CD14-positive monocyte (primary cell): ENCODE data around the gene ERFL. TPM values are rescaled to one million over a fixed set of nuclear protein-coding genes. Genes with fewer than 3 reads are reported as not detected.
A peak's percentile ranks its signal among the peaks of the same experiment; 100 is the strongest.

Source experiments
- DNase-seq, 3 donors: peaks; one replicate each; pipeline ENCODE4 v3.0.0-alpha.2; 2011 to 2022
- H2AFZ ChIP-seq: 2 replicates; pipeline ENCODE4 v1.6.0; 2012; ENCODE audit warnings: mild to moderate bottlenecking, low read depth, low read length, inconsistent platforms; ENCODE audit not compliant: insufficient read depth, poor library complexity, severe bottlenecking
- H3K27ac ChIP-seq, 2 donors: 1 replicate in 1 of 2; 2 replicates in 1 of 2; pipeline ENCODE4 v1.5.1; 2012 to 2013; ENCODE audit warnings: low read length in 2 of 2, control low read depth in 1 of 2, inconsistent platforms in 1 of 2, low read depth in 1 of 2, mild to moderate bottlenecking in 1 of 2
- H3K27me3 ChIP-seq, 2 donors: one replicate each; pipeline versions ENCODE4 v1.6.0 to v1.6.1; 2011 to 2013; ENCODE audit warnings: low read length in 2 of 2; ENCODE audit not compliant: control insufficient read depth in 2 of 2, insufficient read depth in 2 of 2
- H3K36me3 ChIP-seq, 2 donors: replicated peaks in 1 of 2; 1 replicate in 1 of 2; 2 replicates in 1 of 2; pipeline versions ENCODE4 v1.5.1 to v1.6.1; 2012 to 2013; ENCODE audit warnings: low read length in 2 of 2, control low read depth in 1 of 2, inconsistent platforms in 1 of 2, mild to moderate bottlenecking in 1 of 2; ENCODE audit not compliant: insufficient read depth in 2 of 2, control insufficient read depth in 1 of 2
- H3K4me1 ChIP-seq, 2 donors: 1 replicate in 1 of 2; 2 replicates in 1 of 2; pipeline versions ENCODE4 v1.5.1 to v1.6.1; 2012 to 2013; ENCODE audit warnings: low read length in 2 of 2, control low read depth in 1 of 2, inconsistent platforms in 1 of 2, mild to moderate bottlenecking in 1 of 2, moderate library complexity in 1 of 2; ENCODE audit not compliant: insufficient read depth in 2 of 2, control insufficient read depth in 1 of 2
- H3K4me2 ChIP-seq: replicated peaks from 2 replicates; pipeline ENCODE3; 2012; ENCODE audit warnings: low read length, moderate library complexity, mild to moderate bottlenecking; ENCODE audit not compliant: poor library complexity, severe bottlenecking; ENCODE audit errors: extremely low read depth
- H3K4me3 ChIP-seq, 3 experiments: fragments of 200-600 bp in 1 of 3; sonication (generic) in 1 of 3; replicated peaks in 1 of 3; 1 replicate in 2 of 3; 2 replicates in 1 of 3; pipeline ENCODE4 v1.5.1; 2011 to 2013; ENCODE audit warnings: low read length in 3 of 3, mild to moderate bottlenecking in 3 of 3, control low read depth in 2 of 3, low read depth in 2 of 3, inconsistent platforms in 1 of 3, moderate library complexity in 1 of 3
- H3K79me2 ChIP-seq: 2 replicates; pipeline ENCODE4 v1.6.0; 2012; ENCODE audit warnings: mild to moderate bottlenecking, control low read depth, inconsistent platforms, low read length, moderate library complexity; ENCODE audit not compliant: insufficient read depth
- H3K9ac ChIP-seq: 2 replicates; pipeline ENCODE4 v1.6.0; 2017; ENCODE audit warnings: low read length, mild to moderate bottlenecking; ENCODE audit not compliant: insufficient read depth, poor library complexity, severe bottlenecking
- H3K9me3 ChIP-seq, 2 donors: replicated peaks in 1 of 2; 1 replicate in 1 of 2; 2 replicates in 1 of 2; pipeline versions ENCODE4 v1.5.1 to v1.6.1; 2012 to 2013; ENCODE audit warnings: low read length in 2 of 2, control low read depth in 1 of 2; ENCODE audit not compliant: control insufficient read depth in 1 of 2, insufficient read depth in 1 of 2
- H4K20me1 ChIP-seq: 2 replicates; pipeline ENCODE4 v1.6.0; 2012; ENCODE audit warnings: mild to moderate bottlenecking, low read length, control low read depth, moderate library complexity; ENCODE audit not compliant: insufficient read depth
- H3K27ac Mint-ChIP-seq, 7 donors: one replicate each; pipeline ENCODE4 v1.8.0; 2020; ENCODE audit warnings: mild to moderate bottlenecking in 7 of 7, mixed read lengths in 7 of 7, moderate library complexity in 6 of 7, inconsistent platforms in 2 of 7
- H3K27me3 Mint-ChIP-seq, 3 donors: one replicate each; pipeline ENCODE4 v1.8.0; 2021 to 2022; ENCODE audit warnings: low read depth in 3 of 3, mild to moderate bottlenecking in 3 of 3, mixed read lengths in 3 of 3, moderate library complexity in 3 of 3, inconsistent platforms in 1 of 3
- H3K36me3 Mint-ChIP-seq, 2 donors: one replicate each; pipeline ENCODE4 v1.8.0; 2020; ENCODE audit warnings: mixed read lengths in 2 of 2, inconsistent platforms in 1 of 2, mild to moderate bottlenecking in 1 of 2
- H3K4me1 Mint-ChIP-seq: one replicate; pipeline ENCODE4 v1.8.0; 2020; ENCODE audit warnings: mild to moderate bottlenecking, mixed read lengths
- H3K4me3 Mint-ChIP-seq, 2 donors: one replicate each; pipeline ENCODE4 v1.8.0; 2020; ENCODE audit warnings: mild to moderate bottlenecking in 2 of 2, mixed read lengths in 2 of 2, moderate library complexity in 1 of 2
- H3K9me3 Mint-ChIP-seq, 7 donors: one replicate each; pipeline ENCODE4 v1.8.0; 2020 to 2022; ENCODE audit warnings: mixed read lengths in 7 of 7, mild to moderate bottlenecking in 6 of 7, moderate library complexity in 6 of 7, inconsistent platforms in 2 of 7
- WGBS: methylation state at CpG from one replicate; pipeline ENCODE4 v1.1.5; 2013; ENCODE audit warnings: missing lambda C conversion rate; ENCODE audit not compliant: insufficient coverage; 5-methylcytosine and 5-hydroxymethylcytosine counted together
- intact Hi-C, 2 donors: fragments of 100-400 bp; cut with micrococcal nuclease; formaldehyde crosslinking; loops; one replicate each; pipeline versions ENCODE4 v1.15.0 to v1.15.1; 2023
- polyA plus RNA-seq, 3 donors: library from polyadenylated mRNA; depleted of rRNA in 1 of 3; unstranded in 2 of 3; stranded (reverse) in 1 of 3; fragments of 300-500 nt in 2 of 3; fragments of >200 nt in 1 of 3; fragmentation: Illumina TruSeq in 2 of 3; gene quantifications; 1 replicate in 2 of 3; 2 replicates in 1 of 3; pipeline ENCODE4 v1.2.3, GENCODE V29; 2012 to 2021
- TF ChIP-seq, protein P1 (sequence below): fragments of 200-600 bp; IDR thresholded peaks from one replicate; pipeline ENCODE4 v1.8.0; 2022; ENCODE audit warnings: antibody characterized with exemption, mild to moderate bottlenecking

The ERFL gene
- polyA plus RNA-seq, 3 donors, result not detected

DNA sequence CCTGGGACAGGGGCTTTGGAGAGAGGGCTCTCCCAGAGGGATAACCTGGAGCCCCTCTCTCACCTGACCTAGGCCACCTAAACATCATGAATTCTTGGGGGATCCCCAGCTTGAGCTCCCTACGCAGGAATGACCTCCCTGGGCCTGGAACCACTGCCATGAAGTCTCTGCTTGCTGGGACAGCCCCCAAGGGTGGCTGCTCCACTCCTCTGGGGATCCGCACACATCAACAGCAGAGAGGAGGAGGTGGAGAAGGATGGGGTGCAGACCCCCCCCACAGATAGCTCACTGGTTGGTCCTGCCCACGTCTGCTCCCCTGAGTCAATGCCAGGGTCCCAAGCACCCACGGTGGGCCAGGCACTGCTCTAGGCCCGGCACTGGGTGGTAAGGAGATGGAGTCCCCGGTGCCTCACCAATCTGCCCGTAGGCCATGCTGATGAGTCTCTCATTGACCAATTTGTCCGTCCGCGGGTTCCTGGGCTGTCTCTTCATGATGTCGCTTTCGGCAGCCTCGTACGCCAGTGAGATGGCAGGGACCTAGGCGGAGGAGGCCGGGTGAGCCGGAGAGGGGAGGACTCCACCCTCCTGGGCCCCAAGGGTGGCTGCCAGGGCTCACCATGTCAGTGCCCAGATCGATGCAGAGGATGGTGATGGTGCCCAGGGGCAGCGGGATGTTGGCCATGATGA lies 41.7 kb upstream of the ERFL start:
- no peak overlapping the region for H3K4me3 ChIP-seq
- no peak overlapping the region for H3K9ac ChIP-seq
- no peaks in the 10 kb centered on the region for H3K9me3 ChIP-seq
- Mint-ChIP-seq H3K36me3 (peaks cover 0 to 2% of the 10 kb centered on the region in 2 donors), H3K4me1 (peaks cover 21% of the 10 kb centered on the region), H3K9me3 (peaks cover 0 to 3% (median 0%) of the 10 kb centered on the region in 7 donors), H3K27ac (no peak overlapping the region), H3K27me3 (peaks cover 2 to 11% (median 4%) of the 10 kb centered on the region in 3 donors), H3K4me3 (no peak overlapping the region)
- DNase-seq, result no peak
- no peaks in the 10 kb centered on the region for H3K79me2 ChIP-seq
- H3K4me1 ChIP-seq, result peaks cover 18 to 20% of the 10 kb centered on the region in 2 donors
- no peak overlapping the region for H2AFZ ChIP-seq
- intact Hi-C loops, result no loop called here
- no peaks in the 10 kb centered on the region for H3K27me3 ChIP-seq
- no peak overlapping the region for H3K27ac ChIP-seq
- H3K4me2 ChIP-seq, result no peak overlapping the region
- H3K36me3 ChIP-seq, result no peaks in the 10 kb centered on the region
- TF ChIP-seq, protein P1, sequence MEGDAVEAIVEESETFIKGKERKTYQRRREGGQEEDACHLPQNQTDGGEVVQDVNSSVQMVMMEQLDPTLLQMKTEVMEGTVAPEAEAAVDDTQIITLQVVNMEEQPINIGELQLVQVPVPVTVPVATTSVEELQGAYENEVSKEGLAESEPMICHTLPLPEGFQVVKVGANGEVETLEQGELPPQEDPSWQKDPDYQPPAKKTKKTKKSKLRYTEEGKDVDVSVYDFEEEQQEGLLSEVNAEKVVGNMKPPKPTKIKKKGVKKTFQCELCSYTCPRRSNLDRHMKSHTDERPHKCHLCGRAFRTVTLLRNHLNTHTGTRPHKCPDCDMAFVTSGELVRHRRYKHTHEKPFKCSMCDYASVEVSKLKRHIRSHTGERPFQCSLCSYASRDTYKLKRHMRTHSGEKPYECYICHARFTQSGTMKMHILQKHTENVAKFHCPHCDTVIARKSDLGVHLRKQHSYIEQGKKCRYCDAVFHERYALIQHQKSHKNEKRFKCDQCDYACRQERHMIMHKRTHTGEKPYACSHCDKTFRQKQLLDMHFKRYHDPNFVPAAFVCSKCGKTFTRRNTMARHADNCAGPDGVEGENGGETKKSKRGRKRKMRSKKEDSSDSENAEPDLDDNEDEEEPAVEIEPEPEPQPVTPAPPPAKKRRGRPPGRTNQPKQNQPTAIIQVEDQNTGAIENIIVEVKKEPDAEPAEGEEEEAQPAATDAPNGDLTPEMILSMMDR, result no peak
- WGBS, result 95% methylated on average over 17 of the region's 19 CpGs
- H4K20me1 ChIP-seq, result no peaks in the 10 kb centered on the region

DNA sequence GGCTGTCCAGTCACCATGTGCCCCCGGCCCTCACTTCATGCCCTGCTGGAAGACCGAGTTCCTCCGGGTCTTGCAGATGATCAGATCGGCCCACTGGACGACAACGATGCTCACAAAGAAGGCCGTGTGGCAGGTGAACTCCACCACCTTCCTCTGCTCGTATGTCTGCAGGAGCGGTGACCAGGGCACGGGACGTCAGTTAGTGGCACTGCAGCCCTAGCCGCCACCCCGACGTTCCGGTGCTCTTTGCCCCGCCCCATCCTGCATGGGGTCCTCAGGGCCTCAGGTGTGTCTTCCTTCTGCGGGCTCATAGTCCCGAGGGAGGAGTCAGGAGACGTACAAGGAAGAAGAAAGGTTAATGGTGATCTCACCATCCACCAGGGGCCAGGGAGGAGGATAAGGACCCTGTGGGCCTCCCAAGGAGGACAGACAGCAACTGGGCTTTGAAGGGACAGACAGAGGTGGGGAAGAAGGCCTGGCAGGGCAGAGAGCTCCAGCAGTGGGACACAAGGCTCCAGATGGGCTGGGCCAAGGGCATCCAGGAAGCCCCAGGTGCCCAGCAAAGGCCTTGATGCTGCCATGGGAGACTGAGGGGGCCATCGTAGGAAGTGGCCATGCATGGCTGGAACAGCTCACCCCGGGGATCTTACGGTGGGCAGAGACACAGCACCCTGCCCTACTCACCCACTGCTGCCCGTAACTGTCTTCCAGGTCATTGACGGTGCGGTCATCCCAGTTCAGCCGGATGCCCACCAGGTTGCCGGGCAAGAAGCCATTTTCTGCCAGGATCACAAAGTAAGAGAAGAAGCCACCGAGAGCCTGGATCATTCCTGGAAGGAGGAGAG lies 40.7 kb upstream of the ERFL start:
- H3K4me3 ChIP-seq, result no peak overlapping the region
- TF ChIP-seq, protein P1, result no peak
- DNase-seq, result no peak
- H3K36me3 ChIP-seq, result no peaks in the 10 kb centered on the region
- H3K27ac ChIP-seq, result no peak overlapping the region
- Mint-ChIP-seq H3K9me3 (peaks cover 0 to 3% (median 0%) of the 10 kb centered on the region in 7 donors), H3K36me3 (peaks cover 0 to 2% of the 10 kb centered on the region in 2 donors), H3K27me3 (peaks cover 2 to 11% (median 4%) of the 10 kb centered on the region in 3 donors), H3K4me3 (no peak overlapping the region), H3K4me1 (peaks cover 21% of the 10 kb centered on the region), H3K27ac (peak overlapping the region in 2 of 7 donors; percentile 9 to 79)
- H3K4me1 ChIP-seq, result peaks cover 18 to 20% of the 10 kb centered on the region in 2 donors
- H3K27me3 ChIP-seq, result no peaks in the 10 kb centered on the region
- no peaks in the 10 kb centered on the region for H4K20me1 ChIP-seq
- H3K79me2 ChIP-seq, result no peaks in the 10 kb centered on the region
- no peak overlapping the region for H2AFZ ChIP-seq
- intact Hi-C loops, result no loop called here
- H3K4me2 ChIP-seq, result no peak overlapping the region
- H3K9me3 ChIP-seq, result no peaks in the 10 kb centered on the region
- WGBS, result 92% methylated on average over 21 of the region's 28 CpGs
- H3K9ac ChIP-seq, result no peak overlapping the region
